ENCODE measurements around the gene SLC43A2.

The SLC43A2 gene

DNA sequence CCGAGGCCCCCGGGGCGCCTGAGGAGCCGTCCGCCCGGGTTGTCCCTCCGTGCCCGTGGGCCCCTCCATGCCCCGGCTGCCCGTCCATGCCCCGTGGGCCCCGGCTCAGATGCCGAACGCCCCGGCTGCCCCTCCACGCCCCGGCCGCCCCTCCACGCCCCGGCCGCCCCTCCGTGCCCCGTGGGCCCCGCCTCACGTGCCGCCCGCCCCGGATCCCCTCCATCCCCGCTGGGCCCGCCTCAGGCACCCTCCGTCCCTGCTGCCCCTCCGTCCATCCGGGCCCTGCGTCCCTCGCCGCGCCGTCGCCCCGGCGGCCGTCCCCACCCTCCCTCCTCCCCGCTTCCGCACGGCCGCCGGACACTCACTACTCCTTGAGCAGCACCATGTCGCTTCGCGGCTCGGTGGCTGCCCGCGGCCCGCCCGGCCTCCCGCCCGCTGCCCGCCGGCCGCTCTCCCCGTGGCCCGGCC is 66.4 kb downstream of the SLC43A2 start:
- no peak for DNase-seq (ENCODE audit: low spot score)

DNA sequence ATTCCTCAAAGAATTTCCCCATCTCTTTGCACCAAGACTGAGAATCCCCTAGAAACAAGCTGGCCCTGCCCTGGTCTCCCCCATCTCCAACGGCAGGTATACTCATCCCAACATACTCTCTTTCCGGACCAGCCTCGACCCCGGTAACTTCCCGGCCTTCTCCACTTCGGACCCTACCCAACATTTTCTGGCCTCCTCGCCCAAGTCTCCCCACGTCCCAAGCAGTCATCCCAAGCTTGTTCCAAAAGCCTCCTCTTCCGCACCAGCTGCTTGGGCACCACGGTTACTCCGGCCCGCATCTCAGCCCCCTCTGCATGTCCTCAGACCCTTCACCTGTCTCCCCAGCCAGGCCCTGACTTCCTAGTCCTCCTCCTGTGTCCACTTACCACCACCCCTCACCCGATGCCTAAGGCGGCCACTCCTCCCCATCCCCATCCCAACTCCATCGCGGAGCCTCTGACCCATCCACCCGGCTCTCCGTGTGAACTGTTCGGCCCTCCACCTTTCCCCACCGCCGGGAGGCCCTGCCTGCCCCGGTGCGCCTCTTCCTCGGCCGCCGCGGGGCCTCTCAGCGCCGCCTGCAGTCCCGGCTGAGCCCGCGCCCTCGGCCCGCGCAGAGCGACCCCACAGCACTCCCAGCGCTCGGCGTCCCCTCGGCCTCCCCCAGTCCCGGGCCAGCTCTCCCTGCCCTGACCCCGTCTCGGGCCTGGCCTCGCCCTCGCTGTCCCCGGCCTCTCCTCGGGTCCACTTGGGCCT is 67.0 kb downstream of the SLC43A2 start:
- DNase-seq (ENCODE audit: low spot score): no peak

DNA sequence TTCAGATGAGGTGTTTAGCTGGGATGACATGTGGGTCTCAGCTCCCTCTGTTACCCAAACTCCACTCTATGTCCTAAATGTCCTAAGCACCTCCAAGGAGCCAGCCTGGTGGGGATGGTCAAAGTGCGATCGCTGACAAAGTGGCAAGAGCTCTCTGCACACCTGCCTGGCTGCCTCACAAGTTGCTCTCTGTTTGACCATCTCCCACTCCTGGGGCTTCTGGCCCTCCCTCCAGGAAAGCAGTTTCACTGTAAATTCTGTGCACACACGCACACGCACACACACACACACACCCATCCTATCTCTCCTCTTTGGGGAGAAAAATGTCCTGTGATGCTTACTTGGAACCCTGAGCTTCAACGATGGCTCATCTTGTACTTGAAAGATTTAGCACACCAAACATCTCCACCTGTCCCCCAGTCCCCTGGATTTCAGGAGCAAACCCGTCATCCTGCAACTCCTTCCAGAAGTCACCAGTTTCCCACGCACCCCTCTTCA is 67.7 kb downstream of the SLC43A2 start:
- no peak for DNase-seq (ENCODE audit: low spot score)

DNA sequence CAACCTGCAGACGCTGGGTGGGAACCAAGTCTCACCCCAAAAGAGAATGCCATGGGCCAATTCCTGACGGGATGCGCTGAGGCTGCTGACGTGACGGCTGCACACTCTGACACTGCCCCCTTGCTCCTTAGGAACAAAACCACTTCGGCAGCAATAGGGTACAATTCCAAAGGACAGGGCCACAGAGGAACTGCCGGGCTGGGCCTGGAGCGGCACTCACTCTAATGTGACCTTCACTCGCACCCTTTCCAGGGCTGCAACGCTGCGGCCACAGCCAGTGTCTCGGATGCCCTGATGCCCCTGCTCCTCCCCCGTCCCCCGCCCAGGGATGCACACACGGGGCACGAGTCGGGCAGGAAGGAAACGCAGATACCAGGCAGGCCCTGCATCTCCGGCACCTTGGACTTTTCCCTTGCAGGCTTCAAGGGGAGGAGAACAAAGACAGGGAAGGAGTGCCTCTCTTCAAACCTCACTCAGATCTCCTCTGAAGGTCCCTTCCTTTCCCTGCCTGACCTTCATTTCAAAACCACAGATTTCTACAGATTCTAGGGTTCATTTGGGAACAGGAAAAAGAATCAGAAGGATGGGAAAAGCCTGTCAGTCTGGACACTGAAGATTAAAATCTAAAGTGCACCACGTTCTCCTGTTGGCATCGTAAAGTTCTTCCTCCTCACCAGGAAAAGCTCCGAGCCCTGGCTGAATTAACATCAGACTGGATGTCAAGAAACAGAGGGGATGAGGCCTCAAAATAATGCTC is 68.4 kb downstream of the SLC43A2 start:
- DNase-seq (ENCODE audit: low spot score): no peak

DNA sequence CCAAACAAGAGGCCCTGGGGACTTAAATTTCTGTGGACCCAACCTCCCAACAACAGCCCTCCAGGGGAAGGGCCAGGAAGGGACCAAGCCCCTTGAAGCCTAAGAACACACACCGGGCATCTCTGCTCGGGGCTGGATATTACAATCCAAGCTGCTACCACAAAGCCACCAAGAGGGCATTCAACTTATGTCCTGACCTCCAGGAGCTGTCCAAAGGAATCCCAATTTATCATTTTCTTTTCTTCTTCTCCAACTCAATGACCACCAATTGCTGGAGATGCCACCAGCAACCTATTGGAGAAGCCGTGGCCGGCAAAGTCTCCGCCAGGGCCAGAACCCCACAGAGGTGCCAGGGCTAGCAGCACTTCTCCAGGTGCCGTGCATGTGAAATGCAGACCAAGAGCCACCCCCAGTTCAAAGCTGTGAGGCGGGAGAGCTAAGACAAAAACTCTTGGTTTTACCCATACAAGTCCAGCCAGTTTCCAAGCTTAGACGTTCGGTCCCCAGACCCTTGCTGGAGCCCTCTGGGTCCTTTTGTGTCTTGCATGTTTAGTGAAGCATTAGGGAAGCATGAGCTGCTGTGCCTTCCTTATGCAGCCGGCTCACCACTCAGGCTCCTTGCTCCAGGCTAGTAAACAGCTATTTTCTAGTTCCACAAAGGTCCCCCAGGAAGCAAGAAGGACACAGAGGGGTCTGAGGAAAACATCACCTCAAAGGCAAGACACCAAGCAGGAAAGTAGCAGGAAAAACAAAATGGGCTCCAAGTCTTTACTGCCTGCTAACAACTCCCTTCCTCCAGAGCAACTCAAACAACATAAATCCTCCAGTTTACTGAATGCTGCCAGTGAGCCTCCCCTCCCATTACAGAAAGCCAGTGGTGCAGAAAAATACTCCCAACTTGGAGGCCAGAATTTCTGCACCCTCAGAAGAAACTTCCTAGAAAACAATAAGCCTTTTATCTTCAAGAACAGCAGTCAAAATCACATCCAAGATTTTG is 69.3 kb downstream of the SLC43A2 start:
- DNase-seq (ENCODE audit: low spot score): no peak

DNA sequence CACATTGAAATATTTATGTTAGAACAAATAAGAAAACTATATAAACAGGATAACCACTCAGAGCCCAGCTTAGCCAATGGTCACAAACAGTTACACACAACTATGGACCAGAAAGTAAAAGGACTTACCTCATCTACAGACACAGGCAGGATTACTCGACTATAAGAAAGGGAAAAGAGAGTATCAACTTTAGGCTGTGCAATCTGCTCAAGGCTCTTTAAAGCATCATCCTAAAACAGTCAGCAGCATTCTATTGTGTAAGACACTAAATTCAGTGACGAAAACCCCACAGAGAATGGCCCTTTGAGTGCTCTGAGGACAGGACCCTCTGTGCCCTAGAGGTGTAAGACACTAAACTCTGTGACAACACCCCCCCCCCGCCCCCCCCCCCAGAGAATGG is 70.2 kb downstream of the SLC43A2 start:
- no peak for DNase-seq (ENCODE audit: low spot score)

DNA sequence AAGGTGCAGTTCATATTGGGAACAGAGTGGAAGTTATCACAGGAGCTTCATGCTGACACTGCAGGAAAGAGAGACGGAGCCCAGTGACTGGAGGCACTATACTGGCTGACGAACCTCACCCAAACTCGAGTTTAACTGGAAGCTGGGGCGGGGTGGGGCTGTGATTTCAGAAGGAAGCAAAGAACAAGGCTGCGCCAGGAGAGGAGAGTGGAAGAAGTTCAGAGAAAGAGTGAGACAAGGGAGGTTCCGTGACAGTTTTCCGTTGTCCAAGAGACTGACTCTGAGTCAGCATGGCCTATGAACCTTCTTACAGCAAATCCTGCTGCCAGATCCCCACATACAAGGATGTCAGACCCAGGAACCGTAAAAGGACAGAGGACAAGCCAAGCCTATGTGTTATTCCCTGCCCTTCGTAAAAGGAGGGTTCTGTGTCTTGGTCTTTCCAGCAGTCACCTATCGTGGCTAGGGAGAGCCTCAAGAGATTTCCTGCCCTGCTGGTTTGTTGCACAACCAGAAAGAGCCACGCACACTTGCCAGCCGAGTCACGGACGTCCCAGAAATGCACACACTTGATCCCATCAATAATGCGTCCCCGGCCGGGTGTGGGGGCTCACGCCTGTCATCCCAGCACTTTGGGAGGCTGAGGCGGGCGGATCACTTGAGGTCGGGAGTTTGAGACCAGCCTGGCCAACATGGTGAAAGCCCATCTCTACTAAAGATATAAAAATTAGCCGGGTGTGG is 71.1 kb downstream of the SLC43A2 start:
- DNase-seq (ENCODE audit: low spot score): no peak

DNA sequence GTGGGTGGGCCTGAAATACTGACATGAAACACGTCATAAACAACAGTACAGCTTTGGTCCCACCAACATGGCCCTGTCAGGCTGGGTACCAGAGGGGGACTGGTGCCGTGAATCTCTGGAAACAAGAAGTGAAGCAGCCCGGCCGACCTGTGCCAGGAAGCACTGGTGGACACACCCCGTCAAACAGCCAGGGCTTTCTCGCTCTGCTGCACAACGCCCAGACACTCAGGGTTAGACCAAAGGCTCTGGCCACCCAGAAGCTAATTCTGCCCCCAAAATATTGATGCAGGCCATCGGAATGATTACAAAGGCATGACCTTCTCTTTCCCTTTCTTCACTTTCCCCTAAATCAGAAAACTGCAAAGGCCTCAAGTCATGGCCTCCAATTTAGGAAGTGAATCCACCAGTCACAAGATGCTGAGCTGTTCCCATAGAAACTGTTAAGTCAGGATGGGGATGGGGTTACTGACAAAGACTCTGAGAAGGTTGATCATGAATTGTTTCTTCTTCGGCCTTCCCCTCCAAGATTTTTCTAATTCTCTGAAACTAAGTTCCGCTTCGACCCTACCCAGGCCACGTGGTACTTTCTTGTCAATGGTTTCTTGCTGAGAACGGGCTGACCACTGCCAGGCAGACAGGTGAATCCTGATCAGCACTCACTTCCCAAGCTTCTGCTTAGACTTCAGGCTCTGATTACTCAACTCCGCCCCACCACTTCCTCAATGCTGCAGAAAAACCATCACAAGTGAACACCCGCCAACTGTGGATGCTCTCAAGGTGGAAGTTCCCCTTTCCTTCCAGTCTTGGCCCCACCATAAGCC is 72.8 kb downstream of the SLC43A2 start:
- DNase-seq (ENCODE audit: low spot score): peak; percentile 70

DNA sequence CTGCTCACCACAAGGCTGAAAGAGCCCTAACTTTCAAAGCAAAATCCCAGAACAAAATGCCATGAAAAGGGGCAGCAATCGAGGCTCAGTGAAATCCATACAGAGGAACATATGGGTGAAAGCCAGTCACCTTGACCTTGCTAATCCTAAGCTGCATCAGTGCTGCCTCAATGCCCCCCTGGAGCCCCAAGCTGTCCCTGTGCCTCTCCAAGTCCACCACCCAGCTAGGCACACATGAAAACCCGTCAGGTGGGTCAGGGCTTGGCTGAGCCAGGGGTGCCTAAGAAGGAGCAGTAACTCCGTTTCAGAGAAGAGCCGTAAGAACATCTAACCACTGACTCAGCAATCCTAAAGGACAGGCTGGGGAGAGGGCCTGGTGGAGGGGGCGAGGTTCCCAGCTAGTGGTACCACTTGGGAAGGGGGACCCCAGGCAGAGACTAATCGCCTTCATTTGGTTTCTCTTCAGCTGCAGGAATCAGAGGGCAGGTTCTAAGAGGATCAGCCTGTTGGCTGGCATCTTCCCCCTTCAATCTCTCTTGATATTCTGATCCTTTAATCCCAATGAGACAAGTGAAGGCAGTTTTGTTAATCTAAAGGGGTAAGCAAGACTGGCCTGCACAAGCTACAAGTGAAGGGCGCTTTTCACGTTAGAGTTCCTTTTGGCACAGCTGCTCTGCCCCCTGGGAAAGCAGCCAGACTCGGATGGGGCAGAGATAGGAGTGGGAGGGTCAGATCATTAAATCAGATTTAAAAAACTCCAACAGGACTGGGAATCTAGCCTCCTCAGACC is 73.7 kb downstream of the SLC43A2 start:
- DNase-seq (ENCODE audit: low spot score): no peak

DNA sequence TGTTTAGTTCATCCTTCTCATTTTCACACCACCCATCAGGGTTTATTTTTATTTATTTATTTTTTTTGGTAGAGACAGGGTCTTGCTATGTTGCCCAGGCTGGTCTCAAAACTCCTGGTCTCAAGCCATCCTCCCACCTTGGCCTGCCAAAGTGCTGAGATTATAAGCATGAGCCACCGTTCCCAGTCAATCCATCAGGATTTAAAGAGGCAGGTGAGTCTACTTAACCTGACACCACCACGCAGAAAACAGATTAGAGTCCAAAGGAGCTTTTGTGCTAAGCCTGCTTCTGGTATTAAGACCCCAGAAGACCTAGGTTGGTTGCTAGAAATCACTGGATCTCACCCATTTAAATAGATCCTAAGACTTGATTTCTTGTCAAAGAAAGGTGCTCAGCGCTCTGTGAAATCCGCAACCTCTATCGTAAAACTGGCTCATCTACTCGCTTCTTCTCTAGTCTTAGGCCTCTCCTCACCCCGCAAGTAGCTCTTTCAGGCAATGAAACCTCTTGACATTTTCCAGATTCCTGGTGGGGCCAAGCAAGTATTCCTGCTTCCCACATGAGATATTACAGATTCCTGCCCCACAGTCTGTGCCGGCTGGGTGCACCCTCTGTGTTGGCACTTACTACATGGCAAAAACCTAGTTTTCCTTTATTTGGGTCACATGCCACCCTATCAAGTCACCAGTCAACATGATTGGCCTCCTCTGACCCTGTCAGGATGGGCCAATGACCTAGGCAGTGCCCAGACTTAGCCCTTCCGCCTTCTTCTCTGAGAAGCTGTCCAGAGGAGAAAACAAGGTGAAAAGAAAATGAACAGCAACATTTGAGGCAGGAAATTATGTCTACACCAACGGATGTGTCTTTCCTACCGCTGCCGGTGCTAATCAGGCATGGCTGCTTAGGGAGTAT is 75.0 kb downstream of the SLC43A2 start:
- no peak for DNase-seq (ENCODE audit: low spot score)

DNA sequence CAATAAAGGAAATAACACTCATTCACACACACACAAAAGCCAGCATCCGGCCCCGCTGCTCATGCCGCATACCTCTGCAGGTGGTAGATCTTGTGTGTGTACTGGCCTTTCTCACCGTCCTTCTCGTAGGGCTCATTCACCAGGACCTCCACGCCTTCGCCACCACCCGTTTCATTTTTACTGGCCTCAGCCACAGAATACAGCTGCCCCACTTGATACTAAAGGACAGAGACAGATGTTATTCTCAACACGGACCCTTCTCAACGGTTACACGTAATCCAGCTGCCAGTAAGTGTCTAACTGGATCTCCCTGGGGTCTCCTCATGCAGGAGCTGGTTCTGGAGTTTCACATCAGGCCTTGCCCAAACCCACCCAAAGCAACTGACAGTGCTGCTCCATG is 75.7 kb downstream of the SLC43A2 start:
- no peak for DNase-seq (ENCODE audit: low spot score)

DNA sequence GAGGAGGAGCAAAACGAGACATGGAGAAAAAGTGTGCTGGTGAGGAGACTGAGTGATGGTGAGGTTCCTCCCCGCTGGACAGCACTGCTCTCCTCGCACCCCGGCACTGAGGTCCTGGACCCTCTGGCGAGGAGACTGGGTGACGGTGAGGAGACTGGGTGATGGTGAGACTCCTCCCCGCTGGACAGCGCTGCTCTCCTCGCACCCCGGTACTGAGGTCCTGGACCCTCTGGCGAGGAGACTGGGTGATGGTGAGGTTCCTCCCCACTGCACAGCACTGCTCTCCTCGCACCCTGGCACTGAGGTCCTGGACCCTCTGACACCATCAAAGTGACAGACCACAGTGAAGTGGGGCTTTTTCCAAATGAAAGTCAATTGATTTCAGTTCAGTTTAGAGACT is 76.9 kb downstream of the SLC43A2 start:
- no peak for DNase-seq (ENCODE audit: low spot score)

DNA sequence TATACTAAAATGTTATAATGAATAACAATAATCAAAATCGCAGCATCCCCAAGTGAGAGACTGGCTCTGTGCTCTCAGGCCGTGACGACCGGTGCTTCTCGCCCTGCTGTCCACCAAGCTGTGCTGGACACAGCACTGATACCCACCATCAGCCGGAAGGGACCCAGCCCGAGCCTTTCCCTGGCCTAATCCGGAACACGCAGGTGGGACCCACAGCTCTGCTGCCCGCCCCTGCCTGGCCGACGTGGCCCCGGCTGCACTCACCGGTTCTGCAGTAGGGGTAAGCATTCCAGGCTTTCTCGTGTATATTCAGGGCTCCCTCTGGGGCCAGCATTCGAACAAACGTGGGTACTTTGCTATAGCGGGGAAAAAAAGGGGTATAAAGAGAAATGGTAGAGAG is 80.6 kb downstream of the SLC43A2 start:
- DNase-seq (ENCODE audit: low spot score): no peak

DNA sequence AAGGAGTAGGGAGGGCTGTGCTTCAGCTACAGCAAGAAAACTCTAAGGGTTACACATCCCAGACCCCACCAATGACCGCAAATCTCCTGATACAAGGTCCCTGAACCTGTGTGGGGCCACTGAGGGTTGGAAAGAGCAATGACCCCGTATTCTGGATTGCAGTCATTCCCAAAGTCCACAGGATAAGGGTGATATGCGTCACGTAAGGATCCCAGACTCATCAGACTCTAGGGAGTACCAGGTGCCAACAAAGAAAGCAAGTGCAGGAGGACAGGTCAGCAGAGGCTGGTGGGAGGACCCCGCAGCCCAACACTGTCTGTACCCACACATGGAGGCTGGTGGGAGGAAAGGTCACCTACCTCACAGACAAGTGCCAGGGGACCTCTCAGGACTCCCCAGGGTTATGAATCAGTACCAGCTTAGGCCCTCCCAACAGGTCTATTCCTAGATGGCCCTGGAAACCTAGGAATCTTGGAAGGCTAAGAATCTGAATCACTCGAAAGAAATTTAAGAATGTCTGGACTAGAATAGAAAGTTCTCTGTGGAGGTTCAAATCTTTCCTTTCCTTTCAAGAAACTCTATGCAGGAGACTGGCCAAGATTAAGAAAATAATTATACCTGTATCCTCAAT is 82.2 kb downstream of the SLC43A2 start:
- no peak for DNase-seq (ENCODE audit: low spot score)

DNA sequence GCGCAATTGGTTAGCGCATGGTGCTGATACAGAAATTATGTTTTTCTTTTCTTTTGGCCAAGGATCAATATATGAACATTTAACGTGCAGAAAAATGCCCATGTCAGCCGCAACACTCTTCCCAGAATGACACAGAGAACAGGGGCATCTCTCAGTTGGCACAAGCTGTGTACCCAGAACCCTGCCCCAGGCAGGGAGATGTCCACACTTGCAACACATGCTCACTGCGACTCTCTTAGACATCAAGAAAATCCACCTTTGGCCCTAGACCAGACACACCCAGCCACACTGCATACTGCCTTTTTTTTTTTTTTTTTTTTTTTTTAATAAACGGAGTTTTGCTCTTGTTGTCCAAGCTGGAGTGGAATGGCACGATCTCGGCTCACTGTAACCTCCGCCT is 83.0 kb downstream of the SLC43A2 start:
- DNase-seq (ENCODE audit: low spot score): no peak

DNA sequence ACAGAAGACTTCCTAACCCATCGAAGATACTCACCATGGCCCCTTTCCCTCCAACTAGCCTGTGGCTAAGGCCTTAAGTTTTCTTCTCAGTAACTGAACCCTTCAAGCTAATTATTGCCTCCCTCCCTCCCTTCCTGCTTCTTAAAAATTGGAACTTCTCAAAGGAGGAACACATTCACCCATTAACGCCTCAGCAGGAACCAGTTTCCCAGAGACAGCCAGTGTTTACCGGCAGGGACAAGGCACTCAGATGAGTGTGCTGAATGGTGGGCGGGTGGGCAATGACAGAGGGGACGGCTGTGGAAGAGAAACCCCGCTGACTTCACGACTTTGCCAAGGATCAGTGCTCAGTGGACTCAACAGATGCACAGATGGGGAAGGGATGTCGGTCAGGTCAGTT is 86.3 kb downstream of the SLC43A2 start:
- no peak for DNase-seq (ENCODE audit: low spot score)

DNA sequence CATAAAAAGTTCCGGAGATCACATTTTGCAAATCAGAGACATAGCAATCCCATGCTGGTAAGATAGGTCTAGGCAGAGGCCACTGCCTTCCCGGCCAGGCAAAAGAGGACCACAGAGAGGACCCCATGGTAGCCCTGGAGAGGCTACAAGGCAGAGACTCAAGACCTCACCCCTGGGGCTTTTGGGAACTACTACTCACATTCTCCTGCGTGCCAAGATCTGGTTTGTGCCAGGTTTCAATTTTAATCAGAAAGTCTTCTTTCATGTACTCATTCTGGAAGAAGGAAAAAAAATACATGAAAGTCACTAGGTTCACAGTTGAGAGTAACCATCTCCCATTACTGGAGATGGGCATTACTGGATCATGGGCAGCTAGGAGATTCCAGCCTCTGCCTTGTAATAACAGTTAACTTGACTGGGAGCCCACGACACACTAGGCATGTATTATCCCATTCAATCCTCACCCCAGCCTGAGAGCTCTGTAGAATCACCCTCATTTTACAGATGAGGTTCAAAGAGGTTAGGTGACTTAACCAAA is 87.2 kb downstream of the SLC43A2 start:
- no peak for DNase-seq (ENCODE audit: low spot score)

DNA sequence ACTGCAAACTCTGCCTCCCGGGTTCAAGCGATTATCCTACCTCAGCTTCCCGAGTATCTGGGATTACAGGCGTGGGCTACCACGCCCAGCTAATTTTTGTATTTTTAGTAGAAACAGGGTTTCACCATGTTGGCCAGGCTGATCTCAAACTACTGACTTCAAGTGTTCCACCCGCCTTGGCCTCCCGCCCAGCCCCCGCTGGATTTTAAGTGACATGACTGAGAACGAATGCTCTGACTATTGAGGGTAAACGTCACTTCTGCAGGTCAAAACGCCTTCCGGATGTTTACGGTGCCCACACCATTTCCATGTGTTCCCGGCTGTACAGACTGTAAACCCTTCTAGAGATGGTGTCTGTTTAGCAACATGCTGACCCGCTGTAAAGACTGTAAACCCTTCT is 88.8 kb downstream of the SLC43A2 start:
- DNase-seq (ENCODE audit: low spot score): no peak

Data from pons (tissue), 1 donor.